Measurements from ENCODE around the gene ZNF397. TPM values are rescaled to one million over a fixed set of nuclear protein-coding genes. Genes with fewer than 3 reads are reported as not detected.

Gene ZNF397
- total RNA-seq, 1 experiment from 2014 or later = 23.8 TPM

DNA sequence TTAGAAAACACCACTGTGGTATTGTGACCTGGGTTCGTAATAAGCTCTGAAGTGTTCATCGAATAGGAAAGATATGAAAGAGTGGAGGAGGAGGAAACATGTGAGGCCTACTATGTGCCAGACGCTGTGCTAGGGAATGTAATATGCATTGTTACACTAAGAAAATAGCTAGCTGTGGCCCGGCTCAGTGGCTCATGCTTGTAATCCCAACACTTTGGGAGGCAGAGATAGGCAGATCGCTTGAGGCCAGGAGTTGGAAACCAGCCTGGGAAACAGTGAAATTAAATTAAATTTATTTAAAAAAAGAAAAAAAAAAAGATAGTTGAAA lies 49.2 kb upstream of the ZNF397 start:
- RAD21 ChIA-PET (ENCODE audit: low non-redundant PET in 1 of 2, low total read pairs in 2 of 2, uncharacterized antibody in 2 of 2, unreplicated experiment in 2 of 2) = no interaction called here
- Histone ChIP-seq H3K36me3 (ENCODE audit: control insufficient read depth in 1 of 2, insufficient read depth in 2 of 2, low read length in 2 of 2) (no peaks in the 10 kb centered on the region), H3K79me2 (ENCODE audit: insufficient read depth, low read length) (no peaks in the 10 kb centered on the region), H3K27me3 (ENCODE audit: insufficient read depth, low read length) (no peaks in the 10 kb centered on the region), H3K9me2 (ENCODE audit: insufficient read depth) (no peaks in the 10 kb centered on the region), H3K27ac (ENCODE audit: low read depth, low read length) (no peak overlapping the region), H2AFZ (ENCODE audit: low read depth, low read length, poor library complexity, severe bottlenecking) (no peak overlapping the region), H3K9me3 (ENCODE audit: control insufficient read depth in 1 of 2, insufficient read depth in 1 of 2, low read depth in 1 of 2, low read length in 2 of 2) (no peaks in the 10 kb centered on the region), H3K4me3 (replicated peaks in 1 of 2; ENCODE audit: low read depth in 1 of 2, low read length in 2 of 2) (no peak overlapping the region), H3K9ac (ENCODE audit: low read length) (no peak overlapping the region), H3K4me1 (ENCODE audit: control insufficient read depth in 1 of 2, insufficient read depth in 2 of 2, low read length in 2 of 2) (no peaks in the 10 kb centered on the region), H3K4me2 (ENCODE audit: low read length) (no peak overlapping the region), H4K20me1 (ENCODE audit: insufficient read depth) (no peaks in the 10 kb centered on the region)
- no peak for DNase-seq (ENCODE audit: low read depth, low spot score)
- POLR2A ChIA-PET = no interaction called here
- ATAC-seq = no peak
- BruUV-seq (replicated peaks) = no TSS peak
- intact Hi-C loops (cut with micrococcal nuclease) = no loop called here
- CTCF ChIA-PET = no interaction called here
- no peak for TF ChIP-seq MAX (IDR thresholded peaks at IDR 0.05)
- TF ChIP-seq CEBPB (IDR thresholded peaks at IDR 0.05; ENCODE audit: low read depth) = no peak
- TF ChIP-seq, protein P1, sequence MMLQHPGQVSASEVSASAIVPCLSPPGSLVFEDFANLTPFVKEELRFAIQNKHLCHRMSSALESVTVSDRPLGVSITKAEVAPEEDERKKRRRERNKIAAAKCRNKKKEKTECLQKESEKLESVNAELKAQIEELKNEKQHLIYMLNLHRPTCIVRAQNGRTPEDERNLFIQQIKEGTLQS (IDR thresholded peaks at IDR 0.05) = no peak
- TF ChIP-seq POLR2A (IDR thresholded peaks at IDR 0.05; ENCODE audit: borderline replicate concordance, extremely low read depth, insufficient read depth, insufficient read length) = no peak
- TF ChIP-seq EZH2phosphoT487 (IDR thresholded peaks at IDR 0.05; ENCODE audit: borderline replicate concordance) = no peak
- no peak for TF ChIP-seq SIN3A (IDR thresholded peaks at IDR 0.05; ENCODE audit: low read depth)
- no peak for TF ChIP-seq YY1 (IDR thresholded peaks at IDR 0.05; ENCODE audit: extremely low read depth, insufficient replicate concordance, low read depth, low read length)
- TF ChIP-seq REST (IDR thresholded peaks at IDR 0.05; ENCODE audit: low read depth) = no peak
- no peak for TF ChIP-seq JUND (IDR thresholded peaks at IDR 0.05)
- TF ChIP-seq ELF1 (IDR thresholded peaks at IDR 0.05; ENCODE audit: borderline replicate concordance, low read depth) = no peak
